LNCAP (cell line): ENCODE data around the gene DDX41.

Experiments
- CTCF ChIP-seq: fragments of 450-650 bp; IDR thresholded peaks from 2 replicates; pipeline ENCODE4 v1.5.1; 2017; ENCODE audit warnings: mild to moderate bottlenecking

Gene DDX41

GRCh38 chr5:177468329-177468684, 48.5 kb downstream of the DDX41 start:
- TF ChIP-seq CTCF: no peak

GRCh38 chr5:177467436-177467835, 49.3 kb downstream of the DDX41 start:
- no peak for TF ChIP-seq CTCF

DNA sequence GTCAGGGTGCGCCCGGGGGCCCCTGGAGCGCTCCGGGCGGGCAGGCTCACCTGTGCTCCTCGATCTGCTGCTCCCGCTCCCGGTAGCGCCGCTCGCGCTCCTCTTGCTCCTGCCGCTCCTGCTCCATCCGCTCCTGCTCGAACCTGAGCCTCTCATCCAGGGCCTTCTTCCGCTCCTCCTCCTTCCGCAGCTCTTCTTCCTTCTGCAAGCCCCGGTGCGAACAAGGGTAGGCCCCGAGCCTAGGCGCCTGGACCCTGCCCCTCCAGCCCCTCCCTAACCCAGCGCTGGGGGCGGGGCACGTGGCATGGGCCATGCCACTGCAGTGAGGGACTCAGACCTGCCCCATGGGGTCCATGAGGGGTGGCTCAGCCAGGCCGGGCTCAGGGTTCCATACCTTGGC, 49.9 kb downstream of the DDX41 start:
- no peak for TF ChIP-seq CTCF

DNA sequence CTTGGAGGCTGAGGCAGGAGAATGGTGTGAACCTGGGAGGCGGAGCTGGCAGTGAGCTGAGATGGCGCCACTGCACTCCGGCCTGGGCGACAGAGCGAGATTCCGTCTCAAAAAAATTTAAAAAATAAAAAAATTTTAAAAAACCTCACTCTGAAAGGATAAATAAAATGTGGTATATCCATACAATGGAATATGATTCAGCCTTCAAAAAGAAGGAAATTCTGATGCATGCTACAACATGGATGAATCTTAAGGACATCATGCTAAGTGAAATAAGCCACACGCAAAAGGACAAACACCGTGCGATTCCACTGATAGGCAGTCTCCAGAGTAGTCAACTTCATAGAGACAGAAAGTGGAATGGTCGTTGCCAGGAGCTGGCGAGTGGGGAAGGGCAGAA, 51.7 kb downstream of the DDX41 start:
- TF ChIP-seq CTCF: no peak

DNA sequence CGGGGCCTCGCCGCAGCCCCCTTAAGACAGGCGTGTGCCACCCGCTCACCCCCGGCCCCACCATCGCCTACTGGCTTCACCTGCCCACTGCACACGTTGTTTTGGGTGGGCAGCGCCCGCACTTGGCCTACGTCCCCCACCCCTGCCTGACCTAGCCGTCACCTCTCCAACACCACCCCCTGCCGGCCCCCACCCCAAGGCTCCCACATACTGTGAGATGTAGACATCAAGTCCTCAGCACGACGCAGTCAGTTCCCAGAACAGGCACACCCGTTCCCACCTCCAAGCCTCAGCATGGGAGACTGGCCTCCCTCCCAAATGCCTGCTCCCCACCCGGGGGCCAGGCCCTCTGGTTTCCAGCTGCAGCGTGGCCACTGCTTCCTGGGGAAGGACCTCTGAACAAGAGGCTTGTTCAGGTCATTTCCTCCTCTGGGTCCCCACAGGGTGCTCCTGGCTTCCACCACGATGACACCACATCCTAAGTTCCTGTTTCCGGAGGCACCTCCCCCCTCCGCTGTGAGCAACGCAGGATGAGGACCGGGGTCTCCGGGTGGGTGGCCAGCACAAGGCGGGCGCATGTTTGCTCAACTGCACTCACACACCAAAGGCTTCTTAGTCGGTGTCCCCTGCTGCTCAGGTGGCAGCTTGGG, 54.6 kb downstream of the DDX41 start:
- no peak for TF ChIP-seq CTCF
